Prostate gland (tissue), 2 donors: ENCODE data around the gene PPP1R2. TPM values are rescaled to one million over a fixed set of nuclear protein-coding genes. Genes with fewer than 3 reads are reported as not detected.

ENCODE experiments used
- DNase-seq: peaks from one replicate; pipeline ENCODE4 v3.0.0-alpha.2; 2019; ENCODE audit warnings: low spot score
- H3K27ac ChIP-seq, 2 donors: fragments of 200-600 bp; sonication (generic); 2 replicates each; pipeline ENCODE4 v1.5.1; 2017 to 2019
- H3K27me3 ChIP-seq: fragments of 200-600 bp; sonication (generic); replicated peaks from 2 replicates; pipeline ENCODE4 v1.5.1; 2019; ENCODE audit not compliant: insufficient read depth
- H3K36me3 ChIP-seq, 2 donors: fragments of 200-600 bp; sonication (generic); 1 replicate in 1 of 2; 2 replicates in 1 of 2; pipeline versions ENCODE4 v1.5.1 to v1.8.1; 2017 to 2019
- H3K4me1 ChIP-seq: fragments of 200-600 bp; sonication (generic); replicated peaks from 2 replicates; pipeline ENCODE4 v1.5.1; 2019
- H3K4me3 ChIP-seq, 2 donors: fragments of 200-600 bp; sonication (generic); 2 replicates each; pipeline ENCODE4 v1.5.1; 2017 to 2019
- H3K9me3 ChIP-seq: fragments of 200-600 bp; sonication (generic); 2 replicates; pipeline ENCODE4 v1.5.1; 2017
- CTCF ChIP-seq, 4 experiments: fragments of 200-600 bp in 2 of 4; fragments of 450-650 bp in 2 of 4; sonication (generic) in 2 of 4; IDR thresholded peaks; 1 replicate in 3 of 4; 2 replicates in 1 of 4; pipeline ENCODE4 v1.5.1; 2016 to 2019; ENCODE audit warnings: antibody characterized with exemption in 4 of 4, mild to moderate bottlenecking in 2 of 4, moderate library complexity in 2 of 4
- POLR2A ChIP-seq: fragments of 450-650 bp; IDR thresholded peaks from one replicate; pipeline ENCODE4 v1.6.1; 2016; ENCODE audit warnings: antibody characterized with exemption, mild to moderate bottlenecking
- POLR2AphosphoS5 ChIP-seq: sonication (generic); formaldehyde crosslinking; IDR thresholded peaks from one replicate; pipeline ENCODE4 v1.6.1; 2017; ENCODE audit warnings: antibody characterized with exemption
- WGBS: methylation state at CpG from one replicate; pipeline ENCODE4 v1.1.5; 2018; 5-methylcytosine and 5-hydroxymethylcytosine counted together
- intact Hi-C: fragments of 100-400 bp; cut with DNase I; formaldehyde crosslinking; loops from one replicate; pipeline ENCODE4 v1.14.2; 2022
- total RNA-seq, 2 donors: library from RNA; depleted of rRNA; stranded (reverse); fragments of >200 nt; gene quantifications; one replicate each; pipeline ENCODE4 v1.1.0, GENCODE V29; 2016

Gene PPP1R2
- total RNA-seq, 2 donors from 2014 or later = 75.8 to 119 TPM

- intact Hi-C loops = no loop called here
- Histone ChIP-seq H3K27ac (no peak overlapping the region), H3K4me3 (no peak overlapping the region), H3K27me3 (no peaks in the 10 kb centered on the region), H3K4me1 (no peaks in the 10 kb centered on the region), H3K9me3 (no peaks in the 10 kb centered on the region), H3K36me3 (no peaks in the 10 kb centered on the region)
- 76% methylated on average over 8 of the region's 8 CpGs for WGBS
- no peak for DNase-seq
- TF ChIP-seq CTCF (IDR thresholded peaks at IDR 0.05) (no peak), POLR2A (no peak), POLR2AphosphoS5 (no peak)
These were observed 31.6 kb upstream of the PPP1R2 start for GRCh38 chr3:195574497-195575304.

DNA sequence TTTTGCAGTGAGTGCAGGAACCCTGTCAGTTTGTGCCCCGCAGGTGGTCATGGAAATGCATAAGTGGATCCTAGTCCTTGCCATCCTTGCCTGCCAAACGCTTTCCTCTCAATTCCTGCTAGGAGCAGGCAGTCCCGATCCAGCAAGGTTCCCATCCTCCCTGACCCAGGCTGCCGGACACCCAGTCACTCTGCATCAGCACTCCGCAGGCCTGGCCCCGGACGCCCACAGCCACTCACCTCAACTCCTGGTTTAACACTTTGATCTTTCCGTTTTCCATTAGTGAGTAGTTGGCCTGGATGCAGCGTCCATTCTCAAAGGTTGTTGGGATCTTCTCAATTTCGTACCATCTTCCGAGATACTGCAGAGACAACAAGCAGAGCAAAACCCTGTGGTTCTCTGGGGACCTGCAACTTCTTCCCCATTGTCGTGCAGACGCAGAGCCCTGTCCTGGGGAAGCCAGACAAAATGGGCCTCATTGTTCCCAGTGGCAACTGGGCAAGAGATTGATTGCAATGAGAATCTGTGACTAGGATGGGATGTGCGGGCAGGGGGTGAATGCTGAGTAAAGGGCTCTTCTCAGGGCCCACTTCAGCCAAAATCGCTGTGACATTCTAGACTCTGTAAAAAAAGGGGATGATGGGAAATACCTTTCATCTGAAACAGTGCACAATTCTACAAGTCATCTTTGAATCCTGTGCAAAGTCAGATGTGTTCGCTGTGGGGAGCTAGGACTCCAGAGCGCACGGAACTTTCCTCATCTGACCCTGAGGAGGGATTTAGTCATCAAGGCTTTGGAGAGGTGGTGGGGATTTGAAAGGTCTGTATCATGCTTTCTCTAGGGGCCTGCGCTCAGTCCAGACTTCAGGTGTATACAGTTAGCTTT, 30.7 kb upstream of the PPP1R2 start:
- intact Hi-C loops = no loop called here
- no peak overlapping the region for H3K4me3 ChIP-seq
- no peaks in the 10 kb centered on the region for H3K27me3 ChIP-seq
- no peaks in the 10 kb centered on the region for H3K4me1 ChIP-seq
- DNase-seq = no peak
- no peaks in the 10 kb centered on the region for H3K9me3 ChIP-seq
- no peak overlapping the region for H3K27ac ChIP-seq
- H3K36me3 ChIP-seq = no peaks in the 10 kb centered on the region
- TF ChIP-seq POLR2A = no peak
- no peak for TF ChIP-seq POLR2AphosphoS5
- TF ChIP-seq CTCF (IDR thresholded peaks at IDR 0.05) = no peak
- 95% methylated on average over 19 of the region's 19 CpGs for WGBS

- 87% methylated on average over 6 of the region's 6 CpGs for WGBS
- no peaks in the 10 kb centered on the region for H3K9me3 ChIP-seq
- DNase-seq = no peak
- intact Hi-C loops = no loop called here
- H3K4me3 ChIP-seq = no peak overlapping the region
- TF ChIP-seq POLR2A = no peak
- no peak for TF ChIP-seq CTCF (IDR thresholded peaks at IDR 0.05)
- no peak for TF ChIP-seq POLR2AphosphoS5
- H3K27me3 ChIP-seq = no peaks in the 10 kb centered on the region
- H3K27ac ChIP-seq = no peak overlapping the region
- no peaks in the 10 kb centered on the region for H3K4me1 ChIP-seq
- no peaks in the 10 kb centered on the region for H3K36me3 ChIP-seq
These were observed 28.2 kb upstream of the PPP1R2 start for GRCh38 chr3:195571361-195571760.

GRCh38 chr3:195570912-195571311, 27.8 kb upstream of the PPP1R2 start:
- H3K9me3 ChIP-seq = no peaks in the 10 kb centered on the region
- no peak overlapping the region for H3K4me3 ChIP-seq
- H3K36me3 ChIP-seq = no peaks in the 10 kb centered on the region
- no peak overlapping the region for H3K27ac ChIP-seq
- DNase-seq = no peak
- no peaks in the 10 kb centered on the region for H3K27me3 ChIP-seq
- H3K4me1 ChIP-seq = no peaks in the 10 kb centered on the region
- intact Hi-C loops = no loop called here
- 82% methylated on average over 9 of the region's 9 CpGs for WGBS
- TF ChIP-seq POLR2A (no peak), CTCF (IDR thresholded peaks at IDR 0.05) (no peak), POLR2AphosphoS5 (no peak)
